Esophagus squamous epithelium (tissue), 4 donors: Measurements from ENCODE around the gene ISL2.

Source experiments
- POLR2A ChIP-seq, 4 donors: fragments of 450-650 bp; IDR thresholded peaks; one replicate each; pipeline ENCODE4 v1.6.1; 2017; ENCODE audit warnings: antibody characterized with exemption in 4 of 4, mild to moderate bottlenecking in 4 of 4, moderate library complexity in 3 of 4
- TF ChIP-seq, protein P1 (sequence below), 6 experiments: fragments of 450-650 bp in 4 of 6; fragments of 200-600 bp in 2 of 6; sonication (generic) in 2 of 6; IDR thresholded peaks; one replicate each; pipeline ENCODE4 v1.5.1; 2016 to 2019; ENCODE audit warnings: antibody characterized with exemption in 6 of 6, mild to moderate bottlenecking in 4 of 6, moderate library complexity in 4 of 6

DNA sequence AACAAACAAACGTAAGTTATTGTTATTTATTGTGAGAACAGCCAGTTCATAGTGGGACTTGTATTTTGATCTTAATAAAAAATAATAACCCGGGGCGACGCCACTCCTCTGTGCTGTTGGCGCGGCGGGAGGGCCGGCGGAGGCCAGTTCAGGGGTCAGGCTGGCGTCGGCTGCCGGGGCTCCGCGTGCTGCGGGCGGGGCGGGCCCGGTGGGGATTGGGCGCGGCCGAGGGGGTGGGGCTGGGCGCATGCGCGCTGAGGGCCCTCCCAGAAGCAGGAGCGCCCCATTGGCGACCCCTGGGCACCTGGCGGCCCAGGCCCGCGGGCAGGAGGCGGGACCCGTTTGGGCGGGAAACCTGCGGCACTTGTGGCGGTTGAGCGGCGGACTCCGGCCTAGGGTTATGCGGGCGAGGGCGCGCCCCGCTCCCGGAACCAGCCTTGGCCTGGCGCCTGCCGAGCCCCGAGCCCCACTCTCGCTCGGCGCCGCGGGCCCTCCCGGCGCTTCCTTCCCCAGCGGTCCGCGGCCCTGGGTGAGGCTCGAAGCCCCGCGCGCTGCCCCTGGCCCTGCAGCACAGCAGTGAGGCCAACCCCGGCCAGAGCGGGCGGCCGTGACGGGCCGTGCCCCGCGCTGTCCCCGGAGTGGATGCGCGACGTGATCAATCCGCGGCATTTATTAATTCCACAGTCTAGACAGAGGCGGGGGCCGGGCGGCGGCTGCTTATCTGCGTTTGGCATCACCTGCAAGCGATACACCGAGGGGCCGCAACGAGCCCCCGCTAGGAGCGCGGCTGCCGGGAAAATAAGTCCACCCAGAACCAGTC lies 6.0 kb downstream of the ISL2 start:
- TF ChIP-seq, protein P1, sequence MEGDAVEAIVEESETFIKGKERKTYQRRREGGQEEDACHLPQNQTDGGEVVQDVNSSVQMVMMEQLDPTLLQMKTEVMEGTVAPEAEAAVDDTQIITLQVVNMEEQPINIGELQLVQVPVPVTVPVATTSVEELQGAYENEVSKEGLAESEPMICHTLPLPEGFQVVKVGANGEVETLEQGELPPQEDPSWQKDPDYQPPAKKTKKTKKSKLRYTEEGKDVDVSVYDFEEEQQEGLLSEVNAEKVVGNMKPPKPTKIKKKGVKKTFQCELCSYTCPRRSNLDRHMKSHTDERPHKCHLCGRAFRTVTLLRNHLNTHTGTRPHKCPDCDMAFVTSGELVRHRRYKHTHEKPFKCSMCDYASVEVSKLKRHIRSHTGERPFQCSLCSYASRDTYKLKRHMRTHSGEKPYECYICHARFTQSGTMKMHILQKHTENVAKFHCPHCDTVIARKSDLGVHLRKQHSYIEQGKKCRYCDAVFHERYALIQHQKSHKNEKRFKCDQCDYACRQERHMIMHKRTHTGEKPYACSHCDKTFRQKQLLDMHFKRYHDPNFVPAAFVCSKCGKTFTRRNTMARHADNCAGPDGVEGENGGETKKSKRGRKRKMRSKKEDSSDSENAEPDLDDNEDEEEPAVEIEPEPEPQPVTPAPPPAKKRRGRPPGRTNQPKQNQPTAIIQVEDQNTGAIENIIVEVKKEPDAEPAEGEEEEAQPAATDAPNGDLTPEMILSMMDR (IDR thresholded peaks at IDR 0.05) = no peak
- no peak for TF ChIP-seq POLR2A (IDR thresholded peaks at IDR 0.05)
